GM23338 (cell line): ENCODE measurements around the gene DLG2.

Experiments
- CTCF ChIP-seq, 2 experiments: fragments of 200-600 bp in 1 of 2; sonication (generic) in 1 of 2; conservative IDR thresholded peaks; 2 replicates each; pipeline versions ENCODE4 v1.5.1 to v1.6.1; 2016 to 2017; ENCODE audit warnings: antibody characterized with exemption in 2 of 2, low read depth in 2 of 2, mild to moderate bottlenecking in 2 of 2, moderate library complexity in 1 of 2
- EZH2phosphoT487 ChIP-seq: fragments of 200-600 bp; sonication (generic); IDR thresholded peaks from one replicate; pipeline ENCODE4 v1.8.1; 2018; ENCODE audit warnings: antibody characterized with exemption; ENCODE audit not compliant: unreplicated experiment
- POLR2AphosphoS5 ChIP-seq: IDR thresholded peaks from 2 replicates; pipeline ENCODE4 v1.6.1; 2016; ENCODE audit warnings: antibody characterized with exemption, low read depth
- ZNF462 ChIP-seq: fragments of 250-450 bp; sonication (Bioruptor Pico); IDR thresholded peaks from 2 replicates; pipeline ENCODE4 v1.5.0; 2020; ENCODE audit warnings: mild to moderate bottlenecking, moderate library complexity

GRCh38 chr11:84817998-84818397 lies 809.1 kb downstream of the DLG2 start:
- TF ChIP-seq EZH2phosphoT487: no peak
- TF ChIP-seq ZNF462 (CRISPR knock-in tag): no peak
- no peak for TF ChIP-seq CTCF (conservative IDR thresholded peaks at IDR 0.05; ENCODE audit: low read depth in 2 of 2)
- no peak for TF ChIP-seq POLR2AphosphoS5
